ENCODE results near the gene SLC25A44.
"Not testable (repeated sequence)": the region's sequence is repeated elsewhere in the genome, so short reads cannot be mapped to it uniquely, and the experiment has no call there.

Gene SLC25A44

DNA sequence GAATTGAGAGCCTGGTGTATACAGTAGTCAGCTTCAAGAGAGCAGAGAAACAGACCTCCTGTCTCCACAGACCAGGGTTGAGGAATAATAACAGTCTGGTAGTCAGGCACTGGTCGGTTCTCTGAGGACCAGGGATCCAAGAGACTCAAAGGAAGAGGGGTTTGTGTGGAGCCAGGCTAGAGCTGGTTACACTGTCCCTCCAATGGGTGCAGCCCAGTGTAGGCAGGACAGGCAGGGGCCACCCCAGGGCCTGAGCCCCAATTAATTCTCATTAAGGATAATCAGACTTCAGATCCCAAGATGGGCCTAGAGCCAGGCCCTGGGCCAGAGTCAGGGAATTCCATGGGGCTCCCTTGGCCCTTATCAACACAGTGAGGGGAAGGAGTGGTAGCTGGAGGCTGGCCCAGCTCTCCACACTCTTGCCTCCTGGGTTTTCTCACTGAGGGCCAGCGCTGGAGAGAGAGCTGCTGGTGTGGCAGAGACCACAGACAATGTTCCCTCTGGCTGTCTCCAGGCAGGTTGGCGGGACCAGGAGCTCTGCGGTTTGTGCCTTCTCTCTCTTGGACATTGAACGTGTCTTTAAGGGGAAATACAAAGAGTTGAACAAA, 31.4 kb upstream of the SLC25A44 start:
- DNase-seq = no peak

DNA sequence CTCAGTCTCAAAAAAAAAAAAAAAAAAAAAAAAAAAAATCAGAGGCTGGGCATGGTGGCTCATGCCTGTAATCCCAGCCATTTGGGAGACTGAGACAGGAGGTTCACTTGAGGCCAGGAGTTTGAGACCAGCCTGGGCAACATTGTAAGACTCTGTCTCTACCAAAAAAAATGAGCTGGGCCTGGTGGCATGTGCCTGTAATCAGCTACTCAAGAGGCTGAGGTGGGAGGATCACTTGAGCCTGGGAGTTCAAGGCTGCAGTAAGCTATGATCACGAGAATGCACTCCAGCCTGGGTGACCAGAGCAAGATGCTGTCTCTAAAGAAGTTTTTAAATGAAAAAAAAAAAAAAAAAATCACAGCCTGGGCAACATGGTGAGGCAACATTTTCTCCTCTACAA, 30.2 kb upstream of the SLC25A44 start:
- no peak for DNase-seq

DNA sequence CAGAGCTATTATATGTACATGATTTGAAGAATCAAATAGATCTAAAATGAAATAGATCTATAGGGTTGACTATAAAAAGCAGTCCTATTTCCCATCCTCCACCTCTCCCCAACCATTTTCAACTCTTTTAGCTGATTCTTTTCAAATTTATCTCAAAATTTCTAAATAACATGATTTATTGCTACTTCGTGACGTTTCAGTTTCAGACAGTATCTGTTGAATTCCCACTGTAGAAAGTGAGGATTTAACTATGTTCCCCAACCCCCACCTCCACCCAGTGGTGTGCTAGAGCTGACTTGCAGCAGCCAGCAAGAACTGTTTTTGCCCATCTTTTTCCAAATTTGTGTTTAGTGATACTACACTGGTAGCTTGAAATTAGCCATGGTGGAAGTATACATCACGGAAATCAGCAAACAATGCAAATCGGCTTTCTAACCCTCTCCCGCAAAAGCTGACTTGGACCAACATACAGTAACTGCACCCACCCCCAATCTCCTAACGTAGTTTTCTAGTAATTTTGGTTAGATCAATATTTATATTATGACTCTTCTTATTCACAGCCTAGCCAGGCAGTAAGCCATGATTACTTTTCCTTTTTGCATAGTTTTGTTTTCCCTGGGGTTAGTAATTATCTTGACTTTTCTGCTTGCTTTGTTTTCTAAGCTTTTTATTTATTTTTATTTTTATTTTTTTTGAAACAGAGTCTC, 29.6 kb upstream of the SLC25A44 start:
- no peak for DNase-seq

DNA sequence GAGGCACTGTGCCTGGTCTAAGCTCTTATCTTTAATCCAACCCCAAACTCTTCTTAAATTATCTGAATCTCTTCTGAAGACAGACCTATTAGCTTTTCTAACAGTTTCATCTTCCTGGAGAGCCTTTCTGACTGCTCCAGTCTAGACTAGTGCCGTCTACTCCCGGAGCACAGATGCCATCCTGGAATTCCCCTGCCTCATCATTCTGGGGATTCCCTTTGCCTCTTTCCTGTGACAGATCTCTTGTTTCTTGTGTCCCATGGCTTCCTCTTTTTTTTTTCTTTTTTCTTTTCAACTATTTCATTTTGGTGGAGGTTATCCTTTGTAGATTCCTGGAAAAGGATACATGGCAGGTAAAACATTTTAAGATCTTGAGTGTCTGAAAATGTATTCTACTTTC, 28.8 kb upstream of the SLC25A44 start:
- DNase-seq = no peak

DNA sequence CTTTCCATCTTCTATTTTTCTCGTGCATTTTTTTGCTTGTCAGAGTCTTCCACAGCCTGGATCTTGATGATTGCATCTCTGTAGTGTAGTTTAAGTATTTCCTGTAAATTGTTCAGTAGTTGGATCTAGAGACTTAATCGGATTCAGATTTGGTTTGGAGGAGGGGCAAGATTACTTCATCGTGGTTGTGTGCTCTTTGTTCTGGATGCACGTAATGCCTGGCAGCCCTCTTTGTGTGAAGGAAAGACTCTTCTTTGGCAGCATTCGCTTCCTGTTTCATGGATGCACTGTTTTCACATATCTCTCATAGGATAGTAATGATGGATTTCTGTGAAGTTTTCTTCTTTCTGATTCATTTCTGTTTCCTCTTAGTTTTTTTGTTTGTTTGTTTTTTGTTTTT, 26.4 kb upstream of the SLC25A44 start:
- no peak for DNase-seq

DNA sequence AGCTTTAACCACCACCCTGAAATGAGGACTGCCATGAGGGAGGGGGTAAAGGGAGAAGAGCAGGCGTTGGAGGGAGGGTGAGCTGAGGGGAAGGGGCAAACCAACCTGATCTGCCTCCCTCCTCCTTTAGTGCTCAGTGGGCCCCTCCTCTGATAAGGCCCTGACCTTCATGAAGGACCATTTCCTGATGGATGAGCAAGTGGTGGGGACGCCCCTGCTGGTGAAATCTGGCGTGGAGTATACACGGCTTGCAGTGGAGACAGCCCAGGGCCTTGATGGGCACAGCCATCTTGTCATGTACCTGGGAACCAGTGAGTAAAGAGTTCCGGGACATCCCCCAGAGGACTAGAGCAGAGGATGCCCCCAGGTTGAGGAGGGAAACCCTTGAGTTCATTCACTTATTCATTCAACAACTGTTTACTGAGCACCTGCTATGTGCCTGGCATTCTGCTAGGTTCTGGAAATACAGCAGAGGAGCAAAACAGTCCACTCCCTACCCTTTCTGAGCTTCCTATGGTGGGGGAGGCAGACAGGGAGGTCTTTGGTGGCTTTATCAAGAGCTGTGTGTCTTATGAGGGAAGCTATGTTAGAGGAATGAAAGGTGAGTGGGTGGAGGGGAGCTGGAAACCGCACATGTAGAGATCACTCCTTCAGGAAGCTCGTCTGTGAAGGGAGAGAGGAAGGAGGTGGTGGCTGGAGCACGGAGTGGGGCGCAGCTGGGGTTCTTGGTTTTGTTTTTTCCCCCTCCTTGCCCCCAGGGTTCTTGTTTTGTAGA, 21.0 kb upstream of the SLC25A44 start:
- DNase-seq = no peak

DNA sequence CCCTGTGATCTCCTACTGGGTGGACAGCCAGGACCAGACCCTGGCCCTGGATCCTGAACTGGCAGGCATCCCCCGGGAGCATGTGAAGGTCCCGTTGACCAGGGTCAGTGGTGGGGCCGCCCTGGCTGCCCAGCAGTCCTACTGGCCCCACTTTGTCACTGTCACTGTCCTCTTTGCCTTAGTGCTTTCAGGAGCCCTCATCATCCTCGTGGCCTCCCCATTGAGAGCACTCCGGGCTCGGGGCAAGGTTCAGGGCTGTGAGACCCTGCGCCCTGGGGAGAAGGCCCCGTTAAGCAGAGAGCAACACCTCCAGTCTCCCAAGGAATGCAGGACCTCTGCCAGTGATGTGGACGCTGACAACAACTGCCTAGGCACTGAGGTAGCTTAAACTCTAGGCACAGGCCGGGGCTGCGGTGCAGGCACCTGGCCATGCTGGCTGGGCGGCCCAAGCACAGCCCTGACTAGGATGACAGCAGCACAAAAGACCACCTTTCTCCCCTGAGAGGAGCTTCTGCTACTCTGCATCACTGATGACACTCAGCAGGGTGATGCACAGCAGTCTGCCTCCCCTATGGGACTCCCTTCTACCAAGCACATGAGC, 17.2 kb upstream of the SLC25A44 start:
- DNase-seq = no peak

DNA sequence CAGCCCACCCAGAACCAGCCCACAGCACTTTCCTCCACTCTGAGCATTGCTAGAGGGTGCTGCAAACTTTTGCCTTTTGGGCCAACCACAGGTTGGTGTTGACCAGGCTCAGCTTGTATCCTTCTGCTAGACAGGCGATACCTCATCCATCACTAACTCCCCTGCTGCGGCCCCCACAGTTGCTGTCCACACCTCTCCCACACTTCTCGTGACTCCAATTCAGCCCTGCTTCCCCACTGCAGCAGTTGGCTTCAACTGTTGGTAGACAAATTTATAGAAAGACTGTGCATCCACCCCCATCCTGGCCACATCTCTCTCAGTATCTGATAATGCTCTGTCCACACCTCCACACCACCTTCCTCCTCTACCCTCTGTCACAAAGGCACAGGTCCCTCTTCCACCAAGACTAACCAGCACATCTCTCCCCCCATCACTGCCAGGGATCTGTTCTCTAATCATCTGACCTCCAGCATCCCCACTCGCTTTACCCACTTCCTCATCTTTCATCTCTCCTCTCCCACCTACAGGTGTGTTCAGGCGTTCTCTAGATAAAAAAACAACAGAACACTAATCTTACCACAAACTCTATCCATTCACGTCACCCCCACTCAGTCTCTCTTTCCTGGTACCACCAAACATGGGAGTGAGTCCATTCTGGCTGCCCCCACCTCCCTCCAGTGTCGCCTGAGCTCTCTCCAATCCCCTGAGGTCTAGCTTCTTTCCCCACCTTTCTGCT, 15.8 kb upstream of the SLC25A44 start:
- DNase-seq = peak in 16 of 58 donors; percentile 5 to 55 (median 20)

DNA sequence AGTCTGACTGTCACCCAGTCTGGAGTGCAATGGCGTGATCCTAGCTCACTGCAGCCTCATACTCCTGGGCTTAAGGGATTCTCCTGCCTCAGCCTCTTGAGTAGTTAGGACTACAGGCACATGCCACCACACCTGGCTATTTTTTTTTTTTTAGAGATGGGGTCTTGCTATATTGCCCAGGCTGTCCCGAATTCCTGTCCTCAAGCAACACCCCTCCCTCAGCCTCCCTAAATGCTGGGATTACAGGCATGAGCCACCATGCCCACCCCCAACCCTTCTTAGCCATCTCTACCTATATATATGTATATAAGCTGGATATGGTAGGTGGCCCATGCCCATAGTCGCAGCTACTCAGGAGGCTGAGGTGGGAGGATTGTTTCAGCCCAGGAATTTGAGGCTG, 13.4 kb upstream of the SLC25A44 start:
- no peak for DNase-seq

DNA sequence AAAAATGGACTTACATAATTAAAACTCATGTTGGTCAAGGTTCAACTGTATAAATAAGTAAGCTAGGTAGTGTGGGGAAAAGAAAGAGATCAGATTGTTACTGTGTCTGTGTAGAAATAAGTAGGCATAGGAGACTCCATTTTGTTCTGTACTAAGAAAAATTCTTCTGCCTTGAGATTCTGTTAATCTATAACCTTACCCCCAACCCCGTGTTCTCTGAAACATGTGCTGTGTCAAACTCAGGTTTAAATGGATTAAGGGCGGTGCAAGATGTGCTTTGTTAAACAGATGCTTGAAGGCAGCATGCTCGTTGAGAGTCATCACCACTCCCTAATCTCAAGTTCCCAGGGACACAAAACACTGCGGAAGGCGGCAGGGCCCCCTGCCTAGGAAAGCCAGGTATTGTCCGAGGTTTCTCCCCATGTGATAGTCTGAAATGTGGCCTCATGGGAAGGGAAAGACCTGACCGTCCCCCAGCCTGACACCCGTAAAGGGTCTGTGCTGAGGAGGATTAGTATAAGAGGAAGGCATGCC, 12.4 kb upstream of the SLC25A44 start:
- not testable (repeated sequence) for DNase-seq

DNA sequence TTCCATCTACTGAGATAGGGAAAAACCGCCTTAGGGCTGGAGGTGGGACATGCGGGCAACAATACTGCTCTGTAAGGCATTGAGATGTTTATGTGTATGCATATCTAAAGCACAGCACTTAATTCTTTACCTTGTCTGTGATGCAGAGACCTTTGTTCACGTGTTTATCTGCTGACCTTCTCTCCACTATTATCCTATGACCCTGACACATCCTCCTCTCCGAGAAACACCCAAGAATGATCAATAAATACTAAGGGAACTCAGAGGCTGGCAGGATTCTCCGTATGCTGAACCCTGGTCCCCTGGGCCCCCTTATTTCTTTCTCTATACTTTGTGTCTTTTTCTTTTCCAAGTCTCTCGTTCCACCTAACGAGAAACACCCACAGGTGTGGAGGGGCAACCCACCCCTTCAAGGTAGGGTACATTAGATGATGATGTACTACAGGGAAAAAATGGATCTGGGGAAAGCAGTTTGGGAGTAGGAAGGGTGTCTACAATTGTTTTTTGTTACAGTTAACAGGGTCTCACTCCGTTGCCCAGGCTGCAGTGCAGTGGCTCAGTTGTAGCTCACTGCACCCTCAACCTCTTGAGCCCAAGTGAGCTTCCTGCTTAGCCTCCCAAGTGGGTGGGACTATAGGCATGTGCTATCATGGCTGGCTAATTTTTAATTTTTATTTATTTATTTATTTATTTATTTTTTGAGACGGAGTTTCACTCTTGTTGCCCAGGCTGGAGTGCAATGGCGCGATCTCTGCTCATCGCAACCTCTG, 11.7 kb upstream of the SLC25A44 start:
- not testable (repeated sequence) for DNase-seq

DNA sequence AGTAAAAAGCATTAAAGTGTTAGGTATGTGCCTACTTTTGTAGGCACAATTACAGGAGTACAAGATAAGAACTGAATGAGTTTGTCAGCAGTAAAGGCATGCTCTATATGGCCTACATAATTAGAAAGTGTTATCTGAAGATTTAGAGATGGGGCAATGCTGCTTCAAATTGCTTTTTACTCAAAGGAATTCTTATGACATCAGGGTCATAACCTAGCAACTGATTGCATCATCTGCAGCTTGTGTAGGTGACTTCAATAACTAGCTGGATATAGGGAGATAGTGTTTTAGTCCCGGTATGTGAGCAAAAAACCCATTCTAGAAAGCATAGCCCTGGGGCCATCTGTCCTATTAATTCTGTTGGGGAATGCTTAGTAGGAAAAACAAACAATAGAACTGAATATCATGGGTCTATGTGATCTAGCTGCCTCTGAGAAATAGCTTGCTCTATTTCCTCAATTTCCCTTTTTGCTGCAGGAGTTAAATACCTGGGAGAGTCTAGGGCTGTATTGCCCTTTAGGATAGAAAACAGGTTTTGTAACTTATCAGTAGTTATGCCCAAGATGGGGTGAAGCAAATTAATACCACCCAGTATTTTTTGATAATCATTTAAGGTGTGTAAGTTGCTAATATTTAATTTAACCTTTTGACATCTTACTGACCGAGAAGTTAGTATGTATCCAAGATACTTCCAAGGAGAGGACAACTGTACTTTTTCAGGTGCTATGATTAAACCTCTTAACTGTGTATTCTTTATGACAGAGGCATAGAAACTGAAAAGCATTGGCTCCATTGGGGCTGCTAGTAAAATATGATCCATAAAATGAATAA, 7.3 kb upstream of the SLC25A44 start:
- not testable (repeated sequence) for DNase-seq

DNA sequence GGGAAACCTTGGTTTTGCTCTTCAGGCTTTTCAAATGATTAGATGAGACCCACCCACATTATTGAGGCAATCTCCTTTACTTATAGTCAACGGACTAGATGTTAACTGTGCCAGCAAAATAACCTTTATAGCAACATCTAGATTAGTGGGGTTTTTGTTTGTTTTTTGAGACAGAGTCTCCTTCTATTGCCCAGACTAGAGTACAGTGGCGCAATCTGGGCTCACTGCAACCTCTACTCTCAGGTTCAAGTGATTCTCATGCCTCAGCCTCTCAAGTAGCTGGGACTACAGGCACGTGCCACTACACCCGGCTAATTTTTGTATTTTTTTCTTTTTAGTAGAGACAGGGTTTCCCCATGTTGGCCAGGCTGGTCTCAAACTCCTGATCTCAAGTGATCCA, 3.6 kb upstream of the SLC25A44 start:
- DNase-seq = not testable (repeated sequence)

DNA sequence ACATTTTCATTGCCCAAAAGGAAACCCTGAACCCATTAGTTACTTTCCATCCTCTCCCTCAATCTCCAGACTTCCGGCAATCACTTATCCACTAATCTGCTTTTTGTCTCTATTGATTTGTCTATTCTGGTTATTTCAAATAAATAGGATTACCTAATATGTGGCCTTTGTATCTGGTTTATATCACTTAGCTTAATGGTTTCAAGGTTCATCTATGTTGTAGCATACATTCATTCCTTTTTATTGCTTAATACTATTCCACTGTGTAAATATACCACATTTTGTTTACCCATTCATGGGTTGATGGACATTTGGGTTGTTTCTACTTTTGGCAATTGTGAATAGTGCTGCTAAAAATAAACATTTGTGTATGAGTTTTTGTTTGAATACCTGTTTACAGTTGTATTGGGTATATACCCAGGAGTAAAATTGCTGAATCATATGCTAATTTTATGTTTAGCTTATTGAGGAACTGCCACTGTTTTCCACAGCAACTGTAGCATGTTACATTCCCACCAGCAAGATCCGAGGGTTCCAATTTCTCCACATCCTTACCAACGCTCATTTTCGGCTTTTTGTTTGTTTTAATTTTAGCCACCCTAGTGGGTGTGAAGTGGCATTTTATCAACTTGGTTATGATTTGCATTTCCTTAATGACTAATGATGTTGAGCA, 2.5 kb upstream of the SLC25A44 start:
- no peak for DNase-seq

DNA sequence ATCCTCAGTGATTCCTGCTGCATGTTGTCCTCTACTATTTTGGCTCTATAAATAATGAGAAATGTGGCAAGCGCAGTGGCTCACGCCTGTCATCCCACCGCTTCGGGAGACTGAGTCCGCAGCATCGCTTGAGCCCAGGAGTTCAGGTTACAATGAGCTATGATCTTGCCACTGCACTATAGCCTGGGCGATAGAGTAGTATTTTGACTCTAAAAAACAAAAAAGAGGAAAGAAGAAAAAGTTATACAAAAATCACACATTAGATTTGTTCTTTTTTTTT, 756 bp upstream of the SLC25A44 start:
- DNase-seq = no peak

DNA sequence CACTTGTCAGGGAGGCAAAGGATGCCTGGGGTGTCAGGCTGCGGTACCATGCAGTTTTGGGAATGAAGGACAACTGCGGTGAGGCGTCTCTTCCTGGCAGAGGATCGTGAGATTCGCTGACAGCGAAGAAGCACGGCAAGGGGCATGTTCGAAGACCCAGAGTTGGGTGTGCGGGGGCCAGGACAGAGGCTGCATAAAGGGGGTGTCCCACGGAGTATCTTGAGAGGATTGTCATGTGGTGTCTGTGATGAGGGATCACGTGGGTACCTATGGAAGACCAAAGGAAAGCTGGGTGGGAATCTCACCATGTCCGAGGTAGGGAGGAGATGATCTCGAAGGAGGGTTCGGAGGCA, 372 bp downstream of the SLC25A44 start:
- DNase-seq = peak in 19 of 58 donors; percentile 19 to 67 (median 51)

DNA sequence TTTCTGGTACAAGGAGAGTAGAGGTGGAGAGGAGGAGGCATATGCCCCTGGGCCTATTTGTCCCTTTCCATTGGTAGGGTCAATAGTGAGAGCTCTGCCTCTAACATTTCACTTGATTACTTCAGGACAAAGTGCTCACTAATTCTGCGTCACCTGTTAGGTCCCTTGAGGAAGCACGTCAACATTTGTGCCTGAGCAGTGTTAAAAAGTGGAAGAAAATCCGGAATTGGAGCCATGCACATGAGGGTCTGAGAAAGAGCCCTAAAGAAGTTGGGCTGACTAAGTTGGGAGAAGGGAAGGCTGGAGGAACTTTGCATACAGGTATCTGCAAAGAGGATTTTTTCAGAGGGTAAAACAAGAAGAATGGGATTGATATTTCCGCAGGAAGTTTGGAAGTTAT, 1.9 kb downstream of the SLC25A44 start:
- no peak for DNase-seq

DNA sequence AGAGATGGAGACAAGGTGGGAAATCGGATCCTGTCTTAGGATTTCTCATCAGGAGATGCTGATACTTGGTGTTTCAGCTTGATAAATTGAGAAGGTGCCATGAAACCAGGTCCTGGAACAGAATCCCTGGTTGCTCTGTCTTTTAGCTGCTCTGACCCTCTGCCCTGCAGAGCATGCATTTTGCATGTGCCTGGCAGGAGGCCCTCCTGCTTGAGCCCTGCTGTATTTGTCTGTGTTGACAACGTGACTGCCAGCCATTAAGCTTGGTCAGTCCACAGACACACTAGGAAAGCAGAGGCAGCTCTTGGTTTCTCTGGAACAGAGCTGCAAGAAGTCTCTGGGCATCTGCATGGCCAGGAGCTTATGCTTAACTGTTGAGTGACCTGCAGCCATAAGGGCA, 2.5 kb downstream of the SLC25A44 start:
- DNase-seq = no peak

DNA sequence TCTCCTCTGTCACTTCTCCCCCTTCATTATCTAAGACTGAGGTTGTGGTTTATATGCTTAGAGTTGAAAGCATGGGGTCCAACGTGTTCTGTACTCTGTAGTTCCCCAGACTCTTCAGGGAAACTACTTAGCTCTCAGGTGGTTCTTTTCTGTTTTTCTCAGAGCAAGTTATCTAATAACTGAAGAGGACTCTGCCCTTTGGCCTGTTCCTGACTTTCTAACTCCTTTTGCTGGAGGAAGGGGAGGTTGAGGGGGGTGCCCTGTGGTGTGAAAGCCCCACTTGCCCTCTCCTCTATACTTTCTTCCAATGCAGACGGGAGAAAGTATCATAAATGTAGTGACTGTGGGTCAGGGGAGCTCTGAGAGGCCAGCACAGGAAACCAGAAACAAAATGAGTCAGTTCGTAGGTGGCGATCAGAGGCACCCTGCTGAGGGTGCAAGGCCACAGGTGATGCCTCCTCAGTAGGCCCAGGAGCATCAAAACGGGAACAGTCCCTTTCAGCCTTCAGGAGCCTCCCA, 5.0 kb downstream of the SLC25A44 start:
- no peak for DNase-seq
